ENCODE data around the gene STK11. TPM values are rescaled to one million over a fixed set of nuclear protein-coding genes. Genes with fewer than 3 reads are reported as not detected.

Gene STK11
- total RNA-seq, 4 donors from 2014 or later, result 22.8 to 71.8 (median 31.9) TPM

DNA sequence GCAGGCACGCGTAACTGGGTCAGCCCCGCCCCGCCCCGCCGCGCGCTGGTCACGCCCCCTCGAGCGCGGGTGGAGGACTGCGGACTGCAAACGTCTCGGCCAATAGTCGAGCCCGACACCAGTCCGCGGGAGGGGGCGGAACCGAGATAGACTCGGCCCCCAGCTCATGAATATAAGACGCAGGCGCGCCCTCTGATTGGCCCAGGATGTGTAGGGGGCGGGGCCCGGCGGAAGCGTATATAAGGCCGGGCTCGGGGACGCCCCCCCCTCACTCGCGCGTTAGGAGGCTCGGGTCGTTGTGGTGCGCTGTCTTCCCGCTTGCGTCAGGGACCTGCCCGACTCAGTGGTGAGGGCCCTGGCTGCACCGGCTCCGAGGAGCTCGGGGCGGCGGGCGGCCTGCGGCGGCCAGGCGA, 63.5 kb downstream of the STK11 start, which contains the start of gene CIRBP:
Gene CIRBP, plus strand, starts transcription at position 268 of the 413 bp plus-strand sequence. CDS start 1,602 bp downstream, outside the sequence.
- TF ChIP-seq, protein P1, sequence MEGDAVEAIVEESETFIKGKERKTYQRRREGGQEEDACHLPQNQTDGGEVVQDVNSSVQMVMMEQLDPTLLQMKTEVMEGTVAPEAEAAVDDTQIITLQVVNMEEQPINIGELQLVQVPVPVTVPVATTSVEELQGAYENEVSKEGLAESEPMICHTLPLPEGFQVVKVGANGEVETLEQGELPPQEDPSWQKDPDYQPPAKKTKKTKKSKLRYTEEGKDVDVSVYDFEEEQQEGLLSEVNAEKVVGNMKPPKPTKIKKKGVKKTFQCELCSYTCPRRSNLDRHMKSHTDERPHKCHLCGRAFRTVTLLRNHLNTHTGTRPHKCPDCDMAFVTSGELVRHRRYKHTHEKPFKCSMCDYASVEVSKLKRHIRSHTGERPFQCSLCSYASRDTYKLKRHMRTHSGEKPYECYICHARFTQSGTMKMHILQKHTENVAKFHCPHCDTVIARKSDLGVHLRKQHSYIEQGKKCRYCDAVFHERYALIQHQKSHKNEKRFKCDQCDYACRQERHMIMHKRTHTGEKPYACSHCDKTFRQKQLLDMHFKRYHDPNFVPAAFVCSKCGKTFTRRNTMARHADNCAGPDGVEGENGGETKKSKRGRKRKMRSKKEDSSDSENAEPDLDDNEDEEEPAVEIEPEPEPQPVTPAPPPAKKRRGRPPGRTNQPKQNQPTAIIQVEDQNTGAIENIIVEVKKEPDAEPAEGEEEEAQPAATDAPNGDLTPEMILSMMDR (IDR thresholded peaks at IDR 0.05; ENCODE audit: low read depth), result no peak

DNA sequence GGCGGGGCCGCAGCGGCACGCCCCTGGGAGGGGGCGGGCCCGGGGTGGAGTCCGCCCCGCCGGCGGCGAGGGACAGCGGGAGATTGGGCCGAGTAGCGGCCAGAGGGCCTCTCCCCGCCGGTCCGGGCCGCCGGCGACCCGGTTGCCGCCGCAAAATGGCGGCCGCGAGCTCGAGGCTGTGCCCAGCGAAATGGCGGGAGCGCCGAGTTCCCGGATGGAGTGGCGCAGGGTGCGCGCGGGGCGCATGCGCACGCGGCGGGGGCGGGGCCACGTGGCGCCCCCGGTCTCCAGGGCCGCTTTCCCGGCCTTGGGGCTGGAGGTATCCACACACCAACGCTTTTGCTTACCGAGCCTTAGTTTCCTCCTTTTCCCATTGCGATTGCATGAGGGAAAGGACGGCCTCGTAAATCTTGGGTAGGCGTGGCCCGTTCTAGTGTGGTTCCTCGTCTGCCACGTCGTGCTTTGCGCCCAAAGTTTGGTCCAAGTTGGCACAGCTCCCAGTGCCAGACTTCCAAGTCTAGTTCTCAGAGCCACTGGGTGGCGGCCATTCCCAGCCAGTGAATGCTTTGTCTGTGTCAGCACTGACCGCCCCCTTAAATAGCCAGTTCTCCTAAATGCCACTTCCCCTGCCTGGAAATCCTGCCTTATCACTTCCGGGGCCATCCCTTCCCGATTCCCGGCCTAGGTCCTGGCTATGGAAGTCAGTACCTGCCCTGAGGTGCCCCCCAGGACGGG, 64.1 kb downstream of the STK11 start:
- TF ChIP-seq, protein P1 (IDR thresholded peaks at IDR 0.05; ENCODE audit: low read depth), result no peak

DNA sequence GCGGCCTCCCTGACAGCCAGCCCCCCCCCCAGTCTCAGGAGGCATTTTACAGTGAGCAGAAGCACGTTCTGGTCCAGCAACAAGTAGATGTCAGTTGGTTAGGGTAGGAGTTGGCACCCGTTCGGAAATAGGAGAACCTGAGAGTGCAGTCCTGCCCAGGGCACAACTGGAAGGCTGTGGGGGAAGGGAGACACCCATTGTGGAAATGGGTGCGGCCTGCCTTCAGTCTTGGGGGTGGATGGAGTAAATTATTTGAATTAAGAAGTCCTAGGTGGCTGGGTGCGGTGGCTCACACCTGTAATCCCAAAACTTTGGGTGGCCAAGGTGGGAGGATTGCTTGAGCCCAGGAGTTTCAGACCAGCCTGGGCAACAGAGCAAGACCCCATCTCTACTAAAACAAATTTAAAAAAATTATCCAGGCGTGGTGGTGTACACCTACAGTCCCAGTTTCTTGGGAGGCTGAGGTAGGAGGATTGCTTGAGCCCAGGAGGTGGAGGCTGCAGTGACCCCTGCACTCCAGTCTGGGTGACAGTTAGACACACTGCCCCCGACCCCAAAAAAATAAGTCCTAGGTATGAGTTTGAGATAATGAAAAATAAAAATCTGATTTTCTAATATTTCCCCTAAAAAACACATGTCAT, 64.8 kb downstream of the STK11 start:
- TF ChIP-seq, protein P1 (IDR thresholded peaks at IDR 0.05; ENCODE audit: low read depth), result no peak

DNA sequence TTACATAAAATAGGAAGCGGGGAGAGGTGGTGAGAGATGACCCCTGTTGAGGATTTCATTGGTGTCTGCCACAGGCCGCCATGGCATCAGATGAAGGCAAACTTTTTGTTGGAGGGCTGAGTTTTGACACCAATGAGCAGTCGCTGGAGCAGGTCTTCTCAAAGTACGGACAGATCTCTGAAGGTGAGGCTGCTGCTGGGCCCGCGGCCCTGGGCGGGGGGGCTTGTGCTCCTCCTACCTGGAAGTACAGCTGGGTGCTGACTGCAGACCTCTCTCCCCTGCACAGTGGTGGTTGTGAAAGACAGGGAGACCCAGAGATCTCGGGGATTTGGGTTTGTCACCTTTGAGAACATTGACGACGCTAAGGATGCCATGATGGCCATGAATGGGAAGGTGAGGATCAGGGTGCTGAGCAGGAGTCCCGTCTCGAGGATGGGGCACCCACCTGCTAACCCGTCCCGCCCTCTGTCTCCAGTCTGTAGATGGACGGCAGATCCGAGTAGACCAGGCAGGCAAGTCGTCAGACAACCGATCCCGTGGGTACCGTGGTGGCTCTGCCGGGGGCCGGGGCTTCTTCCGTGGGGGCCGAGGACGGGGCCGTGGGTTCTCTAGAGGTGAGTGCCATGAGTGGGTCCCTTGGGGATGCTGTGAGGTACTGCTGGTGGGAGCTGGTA, 65.4 kb downstream of the STK11 start:
- TF ChIP-seq, protein P1 (IDR thresholded peaks at IDR 0.05; ENCODE audit: low read depth), result no peak

DNA sequence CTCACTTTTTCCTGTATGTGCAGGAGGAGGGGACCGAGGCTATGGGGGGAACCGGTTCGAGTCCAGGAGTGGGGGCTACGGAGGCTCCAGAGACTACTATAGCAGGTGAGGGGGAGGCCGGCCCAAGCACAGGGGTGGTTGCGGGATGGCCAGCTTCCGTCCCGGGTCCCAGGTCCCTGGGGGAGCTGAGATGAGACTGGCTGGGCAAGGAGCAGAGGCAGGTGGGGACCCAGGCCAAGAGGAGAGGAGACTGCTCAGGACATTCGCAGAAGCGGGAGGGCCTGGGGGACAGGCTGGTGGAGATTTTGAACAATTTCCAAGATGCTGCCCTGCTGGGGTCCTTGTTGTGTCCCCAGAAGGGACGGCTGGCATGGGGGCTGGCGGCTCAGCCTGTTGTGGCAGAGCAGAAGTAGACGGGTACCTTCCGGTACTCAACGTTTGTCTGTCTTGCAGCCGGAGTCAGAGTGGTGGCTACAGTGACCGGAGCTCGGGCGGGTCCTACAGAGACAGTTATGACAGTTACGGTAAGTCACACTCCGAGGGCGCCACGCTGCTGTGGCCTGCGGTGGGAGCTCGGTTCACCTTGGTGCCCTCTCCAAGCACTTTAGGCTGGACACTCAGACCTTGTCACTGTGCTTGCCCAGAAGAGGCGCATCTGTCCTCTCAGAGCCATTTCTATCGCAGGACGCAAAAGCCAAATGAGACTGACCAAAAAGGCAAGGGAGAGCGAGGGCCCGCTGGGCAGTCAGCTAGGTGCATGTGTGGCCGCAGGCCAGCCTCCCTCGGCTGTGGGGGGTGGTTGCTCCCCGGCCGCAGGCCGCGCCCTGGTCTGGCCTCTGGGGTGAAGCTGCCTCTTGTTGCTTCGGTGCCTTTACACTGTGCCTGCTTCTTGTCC, 66.2 kb downstream of the STK11 start:
- TF ChIP-seq, protein P1 (IDR thresholded peaks at IDR 0.05; ENCODE audit: low read depth), result no peak

DNA sequence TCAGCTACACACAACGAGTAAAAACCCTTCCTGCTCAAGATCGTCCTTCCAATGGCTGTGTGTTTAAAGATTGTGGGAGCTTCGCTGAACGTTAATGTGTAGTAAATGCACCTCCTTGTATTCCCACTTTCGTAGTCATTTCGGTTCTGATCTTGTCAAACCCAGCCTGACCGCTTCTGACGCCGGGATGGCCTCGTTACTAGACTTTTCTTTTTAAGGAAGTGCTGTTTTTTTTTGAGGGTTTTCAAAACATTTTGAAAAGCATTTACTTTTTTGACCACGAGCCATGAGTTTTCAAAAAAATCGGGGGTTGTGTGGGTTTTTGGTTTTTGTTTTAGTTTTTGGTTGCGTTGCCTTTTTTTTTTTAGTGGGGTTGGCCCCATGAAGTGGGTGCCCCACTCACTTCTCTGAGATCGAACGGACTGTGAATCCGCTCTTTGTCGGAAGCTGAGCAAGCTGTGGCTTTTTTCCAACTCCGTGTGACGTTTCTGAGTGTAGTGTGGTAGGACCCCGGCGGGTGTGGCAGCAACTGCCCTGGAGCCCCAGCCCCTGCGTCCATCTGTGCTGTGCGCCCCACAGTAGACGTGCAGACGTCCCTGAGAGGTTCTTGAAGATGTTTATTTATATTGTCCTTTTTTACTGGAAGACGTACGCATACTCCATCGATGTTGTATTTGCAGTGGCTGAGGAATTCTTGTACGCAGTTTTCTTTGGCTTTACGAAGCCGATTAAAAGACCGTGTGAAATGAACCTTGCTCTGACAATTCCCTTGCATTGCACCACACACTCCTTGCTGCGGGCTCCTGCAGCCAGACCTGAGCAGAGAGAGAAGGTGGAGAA, 67.1 kb downstream of the STK11 start:
- TF ChIP-seq, protein P1 (IDR thresholded peaks at IDR 0.05; ENCODE audit: low read depth), result no peak

All from subcutaneous adipose tissue (tissue), 4 donors.